A673 (cell line): ENCODE results near the gene TSPYL4. TPM values are rescaled to one million over a fixed set of nuclear protein-coding genes. Genes with fewer than 3 reads are reported as not detected.

ENCODE experiments used
- BruUV-seq: library from RNA; stranded (reverse); fragments of 400-500 nt; replicated peaks from 2 replicates; lab custom pipeline; 2021; lab: Mats Ljungman, UMichigan
- CTCF ChIA-PET: fragments of 300-600 bp; sonication (Branson Sonifier 250); formaldehyde crosslinking; loops from one replicate; lab custom pipeline; 2022; ENCODE audit warnings: antibody characterized with exemption; lab: Charles Lee
- POLR2A ChIA-PET: fragments of 300-600 bp; sonication (Branson Sonifier 250); formaldehyde crosslinking; loops from one replicate; lab custom pipeline; 2022; ENCODE audit warnings: antibody characterized with exemption; ENCODE audit not compliant: low non-redundant PET; lab: Charles Lee
- DNase-seq: peaks from one replicate; pipeline ENCODE4 v3.0.0-alpha.2; 2015; ENCODE audit warnings: low spot score
- H3K27ac ChIP-seq: fragments of 200-600 bp; sonication (generic); 2 replicates; pipeline ENCODE4 v1.5.1; 2016; ENCODE audit warnings: mixed run types, low read depth, mild to moderate bottlenecking, mixed read lengths, antibody characterized with exemption, low read length; ENCODE audit not compliant: poor library complexity, severe bottlenecking
- H3K27me3 ChIP-seq: fragments of 200-600 bp; sonication (generic); replicated peaks from 2 replicates; pipeline ENCODE4 v1.6.1; 2017; ENCODE audit warnings: mixed run types, low read depth, mild to moderate bottlenecking, mixed read lengths, antibody characterized with exemption, low read length; ENCODE audit not compliant: insufficient read depth, poor library complexity
- H3K36me3 ChIP-seq: fragments of 200-600 bp; sonication (generic); 2 replicates; pipeline ENCODE4 v1.6.1; 2016; ENCODE audit warnings: mixed run types, mild to moderate bottlenecking, mixed read lengths, antibody characterized with exemption, low read length; ENCODE audit not compliant: insufficient read depth, poor library complexity, severe bottlenecking
- H3K4me1 ChIP-seq: fragments of 200-600 bp; sonication (generic); 2 replicates; pipeline ENCODE4 v1.6.1; 2017; ENCODE audit warnings: mixed run types, mild to moderate bottlenecking, mixed read lengths, antibody characterized with exemption, low read length; ENCODE audit not compliant: insufficient read depth, poor library complexity, severe bottlenecking
- H3K4me3 ChIP-seq: fragments of 200-600 bp; sonication (generic); 2 replicates; pipeline ENCODE4 v1.5.1; 2016; ENCODE audit warnings: low read depth, mixed run types, mild to moderate bottlenecking, mixed read lengths, low read length; ENCODE audit not compliant: poor library complexity, severe bottlenecking
- H3K9me3 ChIP-seq: fragments of 200-600 bp; sonication (generic); 2 replicates; pipeline ENCODE4 v1.6.1; 2016; ENCODE audit warnings: mixed run types, low read depth, mild to moderate bottlenecking, mixed read lengths, antibody characterized with exemption, low read length; ENCODE audit not compliant: poor library complexity, severe bottlenecking
- EZH2 ChIP-seq: fragments of 200-600 bp; sonication (generic); IDR thresholded peaks from 2 replicates; pipeline ENCODE4 v1.6.1; 2017; ENCODE audit warnings: borderline replicate concordance, low read depth, mild to moderate bottlenecking, mixed read lengths, antibody characterized with exemption, low read length; ENCODE audit not compliant: poor library complexity, severe bottlenecking
- intact Hi-C: fragments of 100-400 bp; cut with micrococcal nuclease; formaldehyde crosslinking; loops from one replicate; pipeline ENCODE4 v1.10.0; 2022; ENCODE audit not compliant: unreplicated experiment
- total RNA-seq: library from RNA; stranded (reverse); gene quantifications from 2 replicates; pipeline ENCODE4 v1.2.3, GENCODE V29; 2021
- TF ChIP-seq, protein P1 (sequence below): fragments of 300-800, 200-600 bp; sonication (generic); conservative IDR thresholded peaks from 2 replicates; pipeline ENCODE4 v1.5.1; 2017; ENCODE audit warnings: low read depth, mild to moderate bottlenecking, antibody characterized with exemption, low read length, moderate library complexity, mixed read lengths

The TSPYL4 gene
- total RNA-seq, 1 experiment from 2014 or later = 17.2 TPM

DNA sequence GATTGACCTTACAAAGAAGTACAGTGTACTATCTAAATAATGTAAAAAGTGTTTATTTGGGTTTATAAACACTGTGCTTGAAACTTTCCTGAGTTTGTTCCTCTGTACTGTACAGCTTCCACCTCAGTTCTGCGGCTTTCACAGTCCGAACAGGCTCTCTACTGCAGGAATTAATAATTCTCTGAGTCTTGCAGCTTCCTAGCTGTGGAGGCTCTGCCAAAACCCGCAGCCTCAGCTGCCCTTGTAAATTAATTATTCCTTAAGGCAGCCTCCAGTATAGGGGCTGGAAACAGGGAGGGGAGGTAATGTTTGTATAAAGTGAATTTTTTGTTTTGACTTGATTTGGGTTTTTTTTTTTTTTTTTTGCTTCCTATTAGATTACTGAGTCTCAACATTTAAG is 19.2 kb downstream of the TSPYL4 start:
- Histone ChIP-seq H3K36me3 (no peaks in the 10 kb centered on the region), H3K4me3 (no peak overlapping the region), H3K27me3 (no peaks in the 10 kb centered on the region), H3K9me3 (no peaks in the 10 kb centered on the region), H3K4me1 (no peaks in the 10 kb centered on the region), H3K27ac (no peak overlapping the region)
- DNase-seq = no peak
- no TSS peak for BruUV-seq
- ChIA-PET POLR2A (no interaction called here), CTCF (no interaction called here)
- intact Hi-C loops = no loop called here
- TF ChIP-seq EZH2 = no peak
- TF ChIP-seq, protein P1, sequence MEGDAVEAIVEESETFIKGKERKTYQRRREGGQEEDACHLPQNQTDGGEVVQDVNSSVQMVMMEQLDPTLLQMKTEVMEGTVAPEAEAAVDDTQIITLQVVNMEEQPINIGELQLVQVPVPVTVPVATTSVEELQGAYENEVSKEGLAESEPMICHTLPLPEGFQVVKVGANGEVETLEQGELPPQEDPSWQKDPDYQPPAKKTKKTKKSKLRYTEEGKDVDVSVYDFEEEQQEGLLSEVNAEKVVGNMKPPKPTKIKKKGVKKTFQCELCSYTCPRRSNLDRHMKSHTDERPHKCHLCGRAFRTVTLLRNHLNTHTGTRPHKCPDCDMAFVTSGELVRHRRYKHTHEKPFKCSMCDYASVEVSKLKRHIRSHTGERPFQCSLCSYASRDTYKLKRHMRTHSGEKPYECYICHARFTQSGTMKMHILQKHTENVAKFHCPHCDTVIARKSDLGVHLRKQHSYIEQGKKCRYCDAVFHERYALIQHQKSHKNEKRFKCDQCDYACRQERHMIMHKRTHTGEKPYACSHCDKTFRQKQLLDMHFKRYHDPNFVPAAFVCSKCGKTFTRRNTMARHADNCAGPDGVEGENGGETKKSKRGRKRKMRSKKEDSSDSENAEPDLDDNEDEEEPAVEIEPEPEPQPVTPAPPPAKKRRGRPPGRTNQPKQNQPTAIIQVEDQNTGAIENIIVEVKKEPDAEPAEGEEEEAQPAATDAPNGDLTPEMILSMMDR = no peak

DNA sequence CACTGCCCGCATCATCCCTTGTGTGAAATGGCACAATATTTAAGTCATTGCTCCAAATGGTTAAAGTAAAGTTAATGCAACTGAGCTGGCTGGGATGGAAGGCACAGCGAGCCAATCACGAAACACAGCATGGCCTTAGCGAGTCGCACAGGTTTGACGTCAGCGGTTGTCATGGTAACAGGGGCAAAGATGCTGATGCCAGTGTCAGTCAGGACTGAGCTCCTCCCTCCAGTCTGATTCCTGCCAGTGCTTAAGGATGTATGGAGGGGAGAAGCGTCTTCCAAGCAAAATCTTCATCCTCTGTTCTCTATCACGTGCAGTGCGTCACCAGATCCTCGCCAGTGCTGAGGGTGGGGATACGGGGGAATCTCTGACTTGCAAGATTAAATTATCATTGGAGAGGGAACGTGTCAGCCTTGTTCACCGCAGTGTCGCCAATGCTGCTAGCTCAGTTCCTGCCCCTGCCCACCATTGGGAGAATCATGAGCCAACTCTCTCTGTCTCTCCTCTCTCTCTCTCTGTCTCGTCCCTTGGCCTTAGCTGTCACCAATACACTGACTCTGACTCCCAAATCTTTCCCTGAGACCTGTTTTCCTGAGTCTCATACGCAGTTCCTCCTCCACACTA is 24.5 kb downstream of the TSPYL4 start:
- intact Hi-C loops = no loop called here
- Histone ChIP-seq H3K4me1 (no peaks in the 10 kb centered on the region), H3K36me3 (no peaks in the 10 kb centered on the region), H3K4me3 (no peak overlapping the region), H3K27me3 (no peaks in the 10 kb centered on the region), H3K27ac (no peak overlapping the region), H3K9me3 (no peaks in the 10 kb centered on the region)
- no TSS peak for BruUV-seq
- peak; percentile 36 for DNase-seq
- TF ChIP-seq EZH2 = no peak
- TF ChIP-seq, protein P1 = no peak
- ChIA-PET CTCF (interaction anchor here (0.6 kb wide), 1 partner anchor 168 kb away, joined by 4 read pairs; the partner anchor contains the start of gene FRK), POLR2A (interaction anchor here (0.8 kb wide), 1 partner anchor 11 kb away, joined by 7 read pairs; no protein-coding TSS in a partner anchor)

GRCh38 chr6:116223355-116223754 is 30.5 kb downstream of the TSPYL4 start:
- H3K4me1 ChIP-seq = peaks cover 11% of the 10 kb centered on the region
- H3K4me3 ChIP-seq = no peak overlapping the region
- H3K36me3 ChIP-seq = no peaks in the 10 kb centered on the region
- H3K27me3 ChIP-seq = no peaks in the 10 kb centered on the region
- H3K27ac ChIP-seq = no peak overlapping the region
- no TSS peak for BruUV-seq
- no peak for DNase-seq
- no peaks in the 10 kb centered on the region for H3K9me3 ChIP-seq
- intact Hi-C loops = no loop called here
- POLR2A ChIA-PET = no interaction called here
- TF ChIP-seq, protein P1 = no peak
- TF ChIP-seq EZH2 = no peak
- CTCF ChIA-PET = interaction anchor here (0.7 kb wide), 1 partner anchor 57 kb away, joined by 4 read pairs; no protein-coding TSS in a partner anchor
